ENCODE data around the gene SNPH.
"Not testable (repeated sequence)": the region's sequence is repeated elsewhere in the genome, so short reads cannot be mapped to it uniquely, and the experiment has no call there.

Gene SNPH

DNA sequence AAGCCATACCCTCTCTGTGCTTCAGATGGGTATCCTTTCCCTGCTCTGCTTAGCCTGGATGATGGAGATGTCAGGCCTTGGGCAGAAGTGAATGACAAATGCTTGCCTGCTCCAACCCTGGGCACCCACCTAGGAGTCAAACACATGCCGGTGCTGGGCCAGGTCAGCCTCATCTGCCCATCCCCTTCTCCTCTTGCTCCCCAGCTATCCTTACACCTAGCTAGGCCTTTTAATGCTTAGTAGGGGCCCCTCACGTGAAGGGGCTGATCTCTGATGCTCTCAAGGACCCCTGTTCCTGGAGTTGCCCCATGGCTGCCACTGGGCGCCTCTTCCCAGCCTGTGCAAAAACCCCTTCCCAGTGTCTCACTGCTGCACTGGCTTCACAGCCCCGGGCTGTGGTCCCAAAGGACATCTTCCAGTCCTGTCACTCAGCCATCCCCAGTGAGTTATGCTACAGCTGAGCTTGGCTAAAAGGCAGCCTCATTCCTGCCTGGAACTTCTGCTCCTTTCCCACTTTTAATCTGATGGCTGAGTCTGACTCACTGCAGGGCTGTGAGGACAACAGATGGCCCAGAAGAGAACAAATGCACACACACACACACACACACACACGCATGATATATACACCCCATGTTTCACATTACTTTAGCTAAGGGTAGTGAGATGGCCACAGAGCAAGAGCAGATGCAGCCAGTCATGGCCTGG lies 75.6 kb downstream of the SNPH start:
- TF ChIP-seq, protein P1, sequence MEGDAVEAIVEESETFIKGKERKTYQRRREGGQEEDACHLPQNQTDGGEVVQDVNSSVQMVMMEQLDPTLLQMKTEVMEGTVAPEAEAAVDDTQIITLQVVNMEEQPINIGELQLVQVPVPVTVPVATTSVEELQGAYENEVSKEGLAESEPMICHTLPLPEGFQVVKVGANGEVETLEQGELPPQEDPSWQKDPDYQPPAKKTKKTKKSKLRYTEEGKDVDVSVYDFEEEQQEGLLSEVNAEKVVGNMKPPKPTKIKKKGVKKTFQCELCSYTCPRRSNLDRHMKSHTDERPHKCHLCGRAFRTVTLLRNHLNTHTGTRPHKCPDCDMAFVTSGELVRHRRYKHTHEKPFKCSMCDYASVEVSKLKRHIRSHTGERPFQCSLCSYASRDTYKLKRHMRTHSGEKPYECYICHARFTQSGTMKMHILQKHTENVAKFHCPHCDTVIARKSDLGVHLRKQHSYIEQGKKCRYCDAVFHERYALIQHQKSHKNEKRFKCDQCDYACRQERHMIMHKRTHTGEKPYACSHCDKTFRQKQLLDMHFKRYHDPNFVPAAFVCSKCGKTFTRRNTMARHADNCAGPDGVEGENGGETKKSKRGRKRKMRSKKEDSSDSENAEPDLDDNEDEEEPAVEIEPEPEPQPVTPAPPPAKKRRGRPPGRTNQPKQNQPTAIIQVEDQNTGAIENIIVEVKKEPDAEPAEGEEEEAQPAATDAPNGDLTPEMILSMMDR (IDR thresholded peaks at IDR 0.05; ENCODE audit: low read depth, low read length, missing control alignments) = no peak
- H3K4me3 ChIP-seq (ENCODE audit: low read depth, low read length) = no peak overlapping the region
- in situ Hi-C loops (cut with HindIII; ENCODE audit: low sequenced_read_pairs) = no loop called here
- DNase-seq (ENCODE audit: low read depth) = no peak

DNA sequence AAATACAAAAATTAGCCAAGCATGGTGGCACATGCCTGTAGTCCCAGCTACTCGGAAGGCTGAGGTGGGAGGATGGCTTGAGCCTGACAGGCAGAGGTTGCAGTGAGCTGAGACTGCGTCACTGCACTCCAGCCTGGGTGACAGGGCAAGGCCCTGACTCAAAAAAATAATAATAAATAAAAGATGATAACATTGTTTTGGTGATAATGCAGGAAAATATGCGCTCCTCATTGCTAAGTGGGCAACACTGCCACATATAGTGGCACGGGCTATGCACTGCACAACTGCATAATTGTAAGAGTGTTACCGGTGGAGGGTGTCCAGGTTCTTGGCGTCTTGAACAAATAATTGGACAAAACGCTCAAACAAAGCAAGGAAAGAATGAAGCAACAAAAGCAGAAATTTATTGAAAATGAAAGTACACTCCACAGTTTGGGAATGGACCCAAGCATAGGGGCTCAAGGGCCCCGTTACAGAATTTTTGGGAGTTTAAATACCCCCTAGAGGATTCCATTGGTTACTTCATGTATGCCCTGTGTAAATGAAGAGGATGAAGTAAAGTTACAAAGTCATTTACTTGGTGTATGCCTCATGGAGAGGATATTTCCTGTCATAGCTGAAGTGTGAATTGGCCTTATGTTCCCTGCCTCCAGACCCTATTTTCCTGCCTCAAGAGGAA lies 77.5 kb downstream of the SNPH start:
- H3K4me3 ChIP-seq (ENCODE audit: low read depth, low read length); in situ Hi-C loops (cut with HindIII; ENCODE audit: low sequenced_read_pairs); DNase-seq (ENCODE audit: low read depth): not testable (repeated sequence)

DNA sequence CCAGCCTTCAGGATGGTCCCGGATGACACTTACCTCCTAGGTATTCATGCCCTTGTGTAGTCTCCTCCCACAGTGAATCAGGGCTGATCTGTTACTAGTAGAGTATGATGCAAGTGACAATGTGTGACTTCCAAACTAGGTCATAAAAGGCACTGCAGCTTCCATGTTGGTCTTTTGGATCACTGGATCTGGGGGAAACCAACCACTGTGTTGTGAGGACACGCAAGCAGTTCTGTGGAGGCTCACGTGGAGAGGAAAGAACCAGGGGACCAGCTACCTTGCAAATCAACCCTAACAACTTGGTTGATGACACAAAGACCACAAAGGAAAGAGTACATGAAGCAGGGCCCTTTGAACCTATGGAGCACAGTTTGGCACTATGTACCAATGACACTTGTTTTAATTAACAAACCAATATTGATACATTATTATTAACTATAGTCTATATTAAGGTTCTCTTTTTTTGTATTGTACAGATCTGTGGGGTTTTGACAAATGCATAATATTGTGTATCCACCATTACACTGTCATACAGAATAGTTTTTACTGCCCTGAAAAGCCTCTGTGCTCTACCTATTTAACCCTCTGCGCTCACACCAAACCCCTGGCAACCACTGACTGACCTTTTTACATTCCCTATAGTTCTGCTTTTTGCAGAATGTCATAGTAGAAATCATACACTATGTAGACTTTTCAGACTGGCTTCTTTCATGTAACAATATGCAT lies 79.1 kb downstream of the SNPH start:
- in situ Hi-C loops (cut with HindIII; ENCODE audit: low sequenced_read_pairs) = no loop called here
- DNase-seq (ENCODE audit: low read depth) = no peak
- TF ChIP-seq, protein P1 (IDR thresholded peaks at IDR 0.05; ENCODE audit: low read depth, low read length, missing control alignments) = no peak
- H3K4me3 ChIP-seq (ENCODE audit: low read depth, low read length) = no peak overlapping the region

DNA sequence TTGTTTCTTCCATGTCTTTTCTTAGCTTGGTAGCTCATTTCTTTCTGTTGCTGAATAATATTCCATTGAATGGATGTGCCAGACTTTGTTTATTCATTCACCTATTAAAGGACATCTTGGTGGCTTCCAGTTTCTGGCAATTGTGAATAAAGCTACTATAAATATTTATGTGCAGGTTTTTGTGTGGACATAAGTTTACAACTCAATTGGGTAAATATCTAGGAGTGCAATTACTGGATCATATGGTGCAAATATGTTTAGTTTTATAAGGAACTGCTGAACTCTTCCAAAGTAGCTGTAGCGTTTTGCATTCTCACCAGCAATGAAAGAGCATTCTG lies 79.6 kb downstream of the SNPH start:
- TF ChIP-seq, protein P1 (IDR thresholded peaks at IDR 0.05; ENCODE audit: low read depth, low read length, missing control alignments) = no peak
- no peak overlapping the region for H3K4me3 ChIP-seq (ENCODE audit: low read depth, low read length)
- DNase-seq (ENCODE audit: low read depth) = no peak
- in situ Hi-C loops (cut with HindIII; ENCODE audit: low sequenced_read_pairs) = no loop called here

DNA sequence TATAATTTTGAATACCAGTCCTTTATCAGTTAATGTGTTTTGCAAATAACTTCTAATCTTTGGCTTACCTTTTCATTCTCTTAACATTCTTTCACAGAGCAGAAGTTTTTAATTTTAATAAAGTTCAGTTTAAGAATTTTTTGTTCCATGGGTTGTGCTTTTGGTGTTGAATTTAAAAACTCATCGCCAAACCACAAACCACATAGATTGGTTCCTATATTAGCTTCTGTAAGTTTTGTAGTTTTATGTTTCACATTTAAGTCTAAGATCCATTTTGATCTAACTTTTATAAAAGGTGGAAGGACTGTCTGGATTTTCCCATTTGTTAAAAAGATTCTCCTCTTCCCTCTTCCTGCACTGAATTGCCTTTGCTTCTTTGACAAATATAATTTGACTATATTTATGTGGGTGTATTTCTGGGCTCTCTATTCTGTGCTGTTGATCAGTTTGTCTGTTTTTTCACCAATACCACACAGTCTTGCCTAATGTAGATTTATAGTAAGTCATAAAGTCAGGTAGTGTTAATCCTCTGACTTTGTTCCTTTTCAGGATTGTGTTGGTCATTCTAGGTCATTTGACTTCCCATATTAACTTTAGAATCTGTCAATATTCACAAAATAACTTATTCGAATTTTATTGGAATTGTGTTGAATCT lies 80.3 kb downstream of the SNPH start:
- TF ChIP-seq, protein P1 (IDR thresholded peaks at IDR 0.05; ENCODE audit: low read depth, low read length, missing control alignments) = no peak
- no peak for DNase-seq (ENCODE audit: low read depth)
- in situ Hi-C loops (cut with HindIII; ENCODE audit: low sequenced_read_pairs) = no loop called here
- H3K4me3 ChIP-seq (ENCODE audit: low read depth, low read length) = no peak overlapping the region

DNA sequence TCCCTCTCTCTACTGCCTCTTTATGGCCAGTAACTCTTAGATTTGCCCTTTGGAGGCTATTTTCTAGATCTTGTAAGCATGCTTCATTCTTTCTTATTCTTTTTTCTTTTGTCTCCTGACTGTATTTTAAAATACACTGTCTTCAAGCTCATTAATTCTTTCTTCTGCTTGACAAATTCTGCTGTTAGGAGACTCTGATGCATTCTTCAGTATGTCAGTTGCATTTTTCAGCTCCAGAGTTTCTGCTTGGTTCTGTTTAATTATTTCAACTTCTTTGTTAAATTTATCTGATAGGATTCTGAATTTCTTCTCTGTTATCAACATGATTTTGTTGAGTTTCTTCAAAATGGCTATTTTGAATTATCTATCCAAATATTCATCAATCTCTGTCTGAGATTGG lies 87.9 kb downstream of the SNPH start:
- no peak overlapping the region for H3K4me3 ChIP-seq (ENCODE audit: low read depth, low read length)
- TF ChIP-seq, protein P1 (IDR thresholded peaks at IDR 0.05; ENCODE audit: low read depth, low read length, missing control alignments) = no peak
- in situ Hi-C loops (cut with HindIII; ENCODE audit: low sequenced_read_pairs) = no loop called here
- DNase-seq (ENCODE audit: low read depth) = no peak
